Measurements from ENCODE around the gene HYAL1.

HYAL1 gene

DNA sequence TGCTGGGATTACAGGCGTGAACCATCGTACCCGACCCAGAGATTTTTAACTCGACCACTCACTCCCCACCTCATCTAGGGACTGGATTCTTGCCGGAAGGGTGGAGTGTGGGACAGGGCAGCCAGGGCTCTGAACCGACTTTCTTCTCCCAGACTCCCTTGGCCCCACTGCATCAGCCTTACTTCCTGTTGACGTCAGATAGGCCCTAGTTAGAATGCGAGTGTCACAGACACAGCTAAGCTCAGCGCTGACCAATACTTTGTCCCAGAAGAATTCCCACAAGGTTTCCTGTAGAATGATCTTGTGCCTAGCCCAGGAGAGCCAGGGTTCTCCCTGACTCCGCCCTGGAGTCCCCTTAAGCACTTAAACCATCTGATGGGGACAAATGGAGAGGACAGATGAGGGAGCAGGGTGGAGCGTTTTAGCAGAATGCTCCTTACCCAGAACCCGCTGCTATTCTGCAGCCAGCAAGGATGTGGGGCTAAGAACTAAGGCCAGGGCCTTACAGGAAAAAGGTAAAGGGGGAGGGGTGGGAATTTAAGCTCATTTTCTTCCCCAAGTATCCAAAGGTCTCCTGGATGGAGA, 30.5 kb upstream of the HYAL1 start:
- DNase-seq: no peak

DNA sequence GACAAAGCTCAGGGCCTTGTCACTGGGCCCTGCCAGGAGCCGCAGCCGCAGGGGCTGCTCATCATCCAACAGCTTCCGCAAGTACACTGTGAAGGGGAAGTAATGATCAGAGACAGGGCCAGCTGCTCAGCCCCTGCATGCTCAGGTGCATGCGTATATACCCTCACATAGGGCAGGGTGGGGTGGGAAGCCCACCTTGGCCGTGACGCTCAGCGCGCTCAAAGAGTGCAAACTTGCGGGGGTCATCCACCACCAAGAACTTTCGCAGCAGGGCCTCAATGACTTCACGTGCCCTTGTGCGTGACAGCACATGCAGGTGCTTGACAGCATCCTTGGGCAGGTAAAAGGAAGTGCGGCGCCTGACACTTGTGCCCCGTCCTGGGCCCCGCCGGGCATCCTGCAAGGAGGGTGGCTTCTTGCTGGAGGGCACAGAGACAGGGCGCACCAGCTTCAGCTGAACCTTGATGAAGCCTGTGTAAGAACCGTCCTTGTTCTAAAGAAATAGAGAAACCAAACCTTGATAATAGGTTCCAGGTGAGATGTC, 28.1 kb upstream of the HYAL1 start:
- no peak for DNase-seq

DNA sequence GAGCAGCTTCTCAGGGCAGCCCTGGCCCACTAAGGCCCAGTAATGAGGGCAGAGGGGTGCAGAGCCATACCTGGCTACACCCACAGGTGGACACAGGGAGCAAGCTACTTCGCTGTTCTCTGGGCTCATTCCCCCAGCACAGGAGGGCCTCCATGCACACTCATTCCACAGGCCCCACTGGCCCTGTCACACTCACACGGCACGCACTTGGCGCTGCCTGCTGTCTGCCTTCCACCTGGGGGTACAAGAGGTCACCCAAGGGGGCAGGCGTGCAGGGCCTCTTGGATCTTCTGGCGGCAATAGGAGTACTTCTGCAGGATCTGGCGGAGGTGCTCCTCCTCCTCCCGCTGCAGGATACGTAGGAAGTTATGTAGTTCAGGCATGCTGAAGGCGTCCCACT, 27.0 kb upstream of the HYAL1 start:
- no peak for DNase-seq

DNA sequence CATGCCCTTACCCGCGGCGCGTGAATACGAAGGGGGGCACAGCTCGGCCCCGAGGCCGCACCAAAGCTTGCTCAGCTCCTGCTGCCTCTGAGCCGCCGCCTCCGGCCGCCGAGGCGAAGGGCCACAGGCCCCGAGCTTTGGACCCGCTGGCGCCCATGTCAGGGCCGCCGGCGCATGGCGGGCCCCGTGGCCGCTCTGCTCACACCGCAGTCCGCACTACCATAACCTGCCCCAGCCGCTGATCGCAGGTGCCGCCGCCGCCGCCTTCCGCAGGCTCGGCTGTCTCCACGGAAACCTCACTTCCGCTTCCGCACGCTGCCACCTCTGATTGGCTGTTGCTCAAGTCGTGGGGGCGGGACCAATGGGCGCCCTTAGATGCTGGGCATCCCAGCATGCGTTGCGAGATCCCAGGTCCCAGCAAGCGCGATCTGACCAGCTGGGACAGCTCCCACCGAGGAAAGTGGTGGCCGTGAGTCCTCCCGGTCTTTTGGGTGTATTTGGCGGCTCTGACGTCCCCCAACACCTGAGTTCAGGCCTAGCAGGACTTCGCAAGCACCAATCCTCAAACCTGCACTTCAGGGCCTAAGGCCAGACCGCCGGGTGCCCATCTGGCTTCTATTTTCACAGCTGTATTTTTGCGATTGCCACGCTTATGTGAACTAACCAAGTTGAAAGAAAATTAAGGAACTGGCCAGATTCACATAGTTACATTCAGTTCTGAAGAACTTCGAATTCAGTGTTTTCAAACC, 24.7 kb upstream of the HYAL1 start, which contains the start of gene TUSC2:
TUSC2 (minus strand) TSS at position 281 of the 749 bp plus-strand sequence; CDS start at position 157, 124 bp downstream.
- DNase-seq: peak; percentile 61 to 85

DNA sequence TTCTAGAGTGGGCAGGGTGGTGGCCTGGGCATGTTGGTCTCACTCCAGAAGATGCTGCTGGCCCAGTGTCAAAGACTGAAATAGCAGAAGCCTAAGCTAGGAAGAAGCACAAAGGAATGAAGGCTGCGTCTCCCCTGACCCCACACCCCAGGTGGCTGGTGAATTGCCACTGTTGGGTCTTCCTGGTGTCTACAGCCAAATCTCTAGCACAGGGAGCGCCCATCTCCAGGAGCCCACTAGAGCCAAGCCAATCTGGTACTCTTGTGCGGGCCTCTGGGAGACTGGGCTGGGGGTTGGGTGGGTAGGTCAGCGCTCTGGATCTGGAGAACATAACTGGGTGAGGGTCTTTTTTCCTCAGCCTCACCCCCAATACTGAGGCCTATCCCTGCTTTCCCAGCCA, 23.8 kb upstream of the HYAL1 start:
- no peak for DNase-seq

DNA sequence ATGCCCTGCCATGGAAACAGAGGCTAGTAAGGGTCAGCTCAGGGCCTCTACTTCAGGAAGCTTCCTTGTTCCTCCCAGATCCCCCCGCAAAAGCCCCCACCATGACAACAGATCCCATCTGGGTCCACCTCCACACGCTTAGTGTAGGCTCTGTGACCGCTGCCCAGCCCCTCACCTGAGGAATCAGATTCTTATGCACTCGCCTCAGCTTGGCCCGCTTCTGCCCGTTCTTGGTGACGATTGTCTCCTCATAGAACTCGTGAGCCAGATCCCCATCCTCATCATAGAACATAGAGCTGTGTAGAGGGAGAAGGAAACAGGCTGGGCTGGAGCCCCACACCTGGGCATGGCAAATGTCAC, 22.8 kb upstream of the HYAL1 start:
- DNase-seq: no peak

DNA sequence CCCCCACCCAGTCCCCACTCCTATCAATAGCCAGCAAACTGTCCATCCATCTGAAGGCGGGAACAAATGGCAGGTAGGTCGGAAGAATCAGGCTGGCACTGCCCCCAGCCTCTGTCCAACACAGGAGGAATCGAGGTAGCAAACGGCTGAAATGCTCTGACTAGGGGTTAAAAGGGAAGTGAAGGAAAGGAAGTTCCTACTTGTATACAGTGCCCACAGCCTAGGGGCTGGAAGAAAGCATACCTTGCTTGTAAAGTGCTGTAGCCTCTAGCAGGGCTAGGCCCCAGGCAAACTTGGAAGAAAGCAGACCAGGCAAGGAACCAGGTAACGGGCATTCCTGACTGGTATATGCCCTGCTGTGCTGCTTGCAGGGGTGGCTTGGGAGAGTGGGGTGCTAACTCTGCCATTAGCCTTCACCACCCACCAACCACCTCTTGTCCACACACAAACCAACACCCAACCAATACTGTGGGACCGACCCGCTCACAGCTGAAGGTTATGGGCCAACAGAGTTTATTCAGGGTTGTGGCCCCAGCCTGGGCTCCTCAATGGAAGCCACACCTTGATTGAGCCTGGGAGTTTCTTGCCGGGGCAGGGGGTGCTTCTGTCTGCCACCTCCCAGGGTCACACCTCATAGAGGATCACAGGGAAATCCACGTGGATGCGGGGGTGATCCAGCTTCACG, 22.3 kb upstream of the HYAL1 start:
- DNase-seq: no peak

DNA sequence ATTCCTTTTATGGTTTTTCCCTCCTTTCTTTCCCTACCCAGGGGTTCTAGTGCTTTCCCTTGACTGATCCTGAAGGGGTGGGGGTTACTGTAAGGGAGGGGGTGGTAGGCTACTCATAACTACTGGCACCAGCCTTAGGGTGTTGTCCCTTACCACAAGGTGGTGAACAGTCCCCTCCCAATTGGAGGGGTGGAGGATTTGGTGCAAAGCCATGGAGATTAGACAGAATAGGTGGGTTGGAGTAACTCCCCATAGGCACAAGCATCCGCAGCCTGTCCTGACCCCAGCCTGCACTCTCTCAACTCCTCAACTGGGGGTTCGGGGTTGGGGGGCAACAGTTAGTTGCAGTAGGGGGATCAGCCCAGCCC, 21.7 kb upstream of the HYAL1 start:
- DNase-seq: no peak

DNA sequence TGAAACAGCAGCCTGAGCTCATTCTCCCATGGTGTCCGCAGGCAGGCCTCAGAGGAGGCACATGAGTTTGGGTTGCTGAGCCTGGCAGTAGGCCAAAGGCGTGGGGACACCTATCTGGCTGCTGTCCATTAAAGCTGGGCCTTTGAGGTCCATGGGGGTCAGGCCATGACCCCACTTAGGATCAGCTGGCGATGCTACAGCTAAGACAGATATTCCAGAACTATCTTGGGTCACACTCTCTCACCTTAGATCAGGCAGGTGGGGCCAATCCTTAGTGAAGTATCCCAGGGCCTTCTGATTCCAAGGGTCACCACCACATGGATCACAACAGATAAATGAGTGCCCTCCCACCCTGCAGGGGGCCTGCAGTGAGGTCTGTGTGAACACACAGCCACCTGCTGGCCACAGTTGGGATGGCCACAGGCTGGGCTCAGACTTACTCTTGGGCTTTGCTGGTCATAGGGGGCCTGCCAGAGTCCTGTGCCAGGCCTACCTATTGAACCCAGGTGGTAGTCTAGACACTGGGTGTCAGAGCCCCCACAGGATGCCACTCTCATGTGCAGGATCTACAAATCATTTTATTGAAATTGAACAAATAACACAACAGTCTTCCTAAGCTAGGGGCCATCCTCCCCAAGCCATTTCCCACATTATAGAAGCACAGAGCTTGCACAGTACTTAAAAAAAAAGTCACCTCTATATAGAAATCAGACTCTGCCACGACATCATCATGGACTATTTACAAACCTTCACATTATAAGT, 21.2 kb upstream of the HYAL1 start:
- DNase-seq: peak in 1 of 2 experiments; percentile 4

DNA sequence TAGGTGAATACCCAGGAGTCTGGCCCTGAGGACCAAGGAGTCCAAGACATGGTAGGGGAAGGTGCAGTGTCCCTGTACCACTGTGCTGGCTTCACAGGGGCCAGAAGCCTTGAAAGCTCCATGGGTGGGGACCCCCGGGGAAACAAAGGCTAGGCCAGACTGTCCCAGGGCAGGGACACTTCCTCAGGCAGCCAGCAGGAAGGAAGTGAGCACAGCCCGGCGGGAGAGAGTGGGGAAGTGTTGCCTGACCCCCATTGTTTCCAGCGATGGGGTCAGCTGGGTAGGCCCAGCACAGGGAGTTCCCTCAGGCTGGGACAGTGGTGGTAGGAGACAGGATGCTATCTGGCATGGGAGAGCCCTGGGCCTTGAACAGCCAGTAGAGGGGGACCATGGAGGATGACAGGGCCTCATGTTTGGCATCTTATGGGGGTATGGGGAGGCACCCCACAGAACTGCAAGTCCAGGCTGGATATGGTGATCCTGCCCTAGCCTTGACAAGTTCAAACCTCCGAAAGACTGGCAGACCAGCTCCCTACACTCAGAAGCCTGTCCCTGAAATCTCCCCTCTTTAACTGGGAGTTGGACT, 20.3 kb upstream of the HYAL1 start:
- no peak for DNase-seq

DNA sequence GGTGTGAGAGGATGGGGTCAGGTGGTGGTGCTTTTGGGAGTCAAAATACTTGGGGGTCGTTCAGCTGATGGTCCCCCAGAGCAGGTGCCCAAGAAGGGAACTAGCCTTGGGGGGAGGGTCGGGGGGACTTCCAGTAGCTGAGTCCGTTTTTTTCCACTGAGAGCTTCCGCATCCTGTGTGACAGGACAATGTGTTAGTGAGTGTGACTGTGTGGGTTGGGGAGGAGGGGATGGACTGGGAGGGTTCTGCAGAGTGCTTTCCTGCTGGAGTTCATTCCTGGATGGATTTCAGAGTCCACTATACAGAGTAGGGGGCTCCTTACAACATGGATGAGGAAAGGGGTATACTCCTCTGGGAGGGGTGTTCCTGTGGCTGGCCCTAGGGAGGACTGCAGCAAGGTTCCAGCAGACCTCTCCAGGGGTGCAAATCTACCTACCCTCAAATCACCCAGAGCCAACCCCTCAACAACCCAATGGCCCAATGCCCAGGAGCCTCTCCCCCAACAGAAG, 19.8 kb upstream of the HYAL1 start:
- no peak for DNase-seq

DNA sequence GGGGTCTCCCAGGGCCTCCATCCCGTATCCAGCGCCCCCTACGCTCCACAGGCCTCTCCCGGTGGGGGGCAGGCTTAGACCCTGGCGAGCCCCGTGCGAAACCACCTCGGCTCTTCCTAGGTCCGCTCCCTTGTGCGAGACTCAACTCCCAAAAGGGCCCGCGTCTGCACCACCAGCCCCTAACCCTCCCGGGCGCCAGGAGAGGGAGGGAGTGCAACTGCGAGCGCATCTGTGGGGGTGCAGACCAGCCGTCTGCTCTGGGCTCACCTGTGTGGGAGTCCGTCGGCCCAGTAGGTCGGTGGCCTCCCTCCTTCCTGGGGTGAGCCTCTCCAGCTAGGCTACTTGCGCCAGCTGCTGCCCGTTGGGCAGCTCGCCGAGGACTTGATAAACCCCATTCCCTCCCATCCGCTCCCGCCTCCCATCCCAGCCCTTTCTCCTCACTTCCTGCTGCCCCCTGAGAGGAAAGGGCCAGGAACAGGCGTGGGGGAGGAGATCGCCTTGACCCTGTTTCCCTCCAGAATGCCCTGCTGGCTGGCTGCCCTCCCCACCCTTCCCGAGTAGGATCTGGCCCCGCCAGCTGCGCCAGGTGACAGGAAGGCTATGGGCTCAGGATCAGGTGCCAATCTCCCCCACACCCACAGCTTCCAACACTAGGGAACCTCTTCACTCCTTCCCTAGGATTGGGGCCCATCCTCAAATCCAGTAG, 19.2 kb upstream of the HYAL1 start, which contains the start of gene HYAL2:
HYAL2 (minus strand) TSS at position 360 of the 706 bp plus-strand sequence. CDS start 2,256 bp downstream, outside the sequence.
- no peak for DNase-seq

DNA sequence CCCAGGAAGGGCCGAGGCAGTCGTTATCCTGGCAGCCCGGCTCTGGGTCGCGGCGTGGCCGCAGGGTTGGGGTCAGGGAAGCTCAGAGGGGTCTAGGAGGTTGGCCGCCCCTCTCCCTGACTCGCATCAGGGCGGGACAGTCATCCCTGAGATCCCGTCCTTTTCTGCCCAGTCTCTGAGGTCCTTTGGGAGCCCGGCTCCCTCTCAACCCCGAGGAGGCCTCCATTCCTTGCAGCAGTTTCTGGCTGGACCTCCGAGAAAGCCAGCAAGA, 18.7 kb upstream of the HYAL1 start:
- DNase-seq: no peak

DNA sequence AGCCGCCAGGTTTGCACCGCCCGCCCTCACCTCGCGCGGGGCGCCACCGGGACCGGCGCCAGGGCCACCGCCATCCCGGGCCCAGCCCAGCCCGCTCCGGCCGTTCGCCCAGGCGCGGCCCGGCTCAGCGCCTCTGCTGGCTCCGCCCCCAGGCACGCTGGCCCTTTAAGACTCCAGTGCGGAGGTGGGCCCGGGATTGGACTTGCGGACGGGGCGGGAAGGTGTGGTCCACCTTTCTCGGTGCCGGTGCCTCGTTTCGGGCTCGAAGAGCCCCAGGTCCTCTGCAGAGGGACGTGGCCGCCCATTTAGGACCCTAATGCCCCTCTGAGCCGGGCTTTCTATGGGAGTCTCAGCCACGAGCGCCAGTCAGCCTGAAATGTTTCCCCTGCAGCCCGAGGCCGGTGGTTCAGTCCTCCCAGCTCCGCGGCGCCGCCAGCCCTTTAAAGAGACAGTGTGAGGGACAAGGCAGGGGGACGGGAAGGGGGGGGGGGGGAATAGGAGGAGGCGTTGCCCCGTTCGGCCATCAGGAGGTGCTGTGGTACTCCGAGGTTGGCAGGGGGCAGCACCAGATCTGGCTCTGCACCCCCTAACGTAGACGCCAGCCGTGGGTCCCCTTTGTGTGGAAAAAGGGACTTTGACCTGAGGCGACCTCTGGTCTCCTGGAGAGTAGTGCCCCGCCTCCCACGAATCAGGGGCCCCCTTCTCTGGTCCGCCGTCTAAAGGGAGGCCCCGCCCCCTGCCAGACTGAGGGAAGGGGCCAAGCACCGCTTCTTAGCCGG, 18.2 kb upstream of the HYAL1 start:
- DNase-seq: peak in 1 of 2 experiments; percentile 62

DNA sequence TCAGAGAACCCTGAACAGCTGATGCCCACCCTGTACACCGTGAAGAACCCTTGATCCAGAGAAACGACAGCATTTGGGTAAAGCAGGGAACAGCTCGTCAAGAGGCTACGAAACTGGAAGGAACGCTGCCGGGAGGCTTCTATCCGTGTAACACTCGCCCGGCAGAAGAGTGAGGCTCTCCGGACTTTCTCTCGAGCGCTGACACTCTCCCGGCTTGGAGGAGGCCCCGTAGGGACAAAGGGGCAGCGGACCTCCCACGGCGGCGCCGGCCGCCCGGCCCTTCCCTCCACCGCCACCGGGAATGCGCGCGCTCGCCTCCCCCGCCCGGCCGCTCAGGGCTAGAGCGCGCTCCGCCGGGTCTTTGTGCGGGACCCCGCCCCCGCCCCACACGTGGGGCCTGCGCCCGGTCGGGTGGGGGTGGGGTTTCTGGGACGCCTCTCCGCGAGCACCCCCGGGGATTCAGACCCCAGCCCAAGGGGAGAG, 17.5 kb upstream of the HYAL1 start:
- DNase-seq: peak in 1 of 2 experiments; percentile 62

DNA sequence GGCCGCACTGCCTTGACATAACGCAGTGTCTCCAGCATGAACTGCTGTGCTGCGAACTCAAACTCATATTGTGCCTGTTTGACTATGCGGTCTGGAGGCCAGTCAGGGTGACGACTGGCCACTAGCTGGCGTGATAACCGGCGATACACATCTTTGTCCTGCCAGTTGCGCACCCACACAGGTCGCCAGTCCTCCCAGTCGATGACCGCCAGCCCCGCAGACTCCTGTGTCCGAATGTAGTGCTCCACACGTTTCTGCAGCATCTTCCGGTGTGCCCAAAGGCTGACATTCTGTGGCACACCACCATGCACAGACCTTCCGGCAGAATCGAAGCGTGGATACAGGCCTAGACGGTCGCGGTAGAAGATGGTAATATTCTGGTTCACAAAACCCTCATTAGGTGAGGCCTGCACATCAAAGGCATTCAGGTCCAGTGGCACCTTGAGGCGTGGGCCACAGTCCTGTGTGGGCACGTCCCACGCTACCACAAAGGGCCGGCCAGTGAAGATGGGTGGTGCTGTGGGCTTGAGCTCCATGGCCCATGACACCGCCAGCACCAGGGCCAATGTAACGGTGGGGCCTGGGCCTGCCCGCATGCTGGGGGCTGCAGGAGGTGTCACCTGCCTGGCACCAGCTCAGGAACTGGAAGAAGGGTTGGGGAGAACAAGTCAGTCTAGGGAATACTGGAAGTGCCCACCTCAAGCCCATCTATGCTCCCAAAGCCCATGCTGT, 16.7 kb upstream of the HYAL1 start:
- DNase-seq: no peak

DNA sequence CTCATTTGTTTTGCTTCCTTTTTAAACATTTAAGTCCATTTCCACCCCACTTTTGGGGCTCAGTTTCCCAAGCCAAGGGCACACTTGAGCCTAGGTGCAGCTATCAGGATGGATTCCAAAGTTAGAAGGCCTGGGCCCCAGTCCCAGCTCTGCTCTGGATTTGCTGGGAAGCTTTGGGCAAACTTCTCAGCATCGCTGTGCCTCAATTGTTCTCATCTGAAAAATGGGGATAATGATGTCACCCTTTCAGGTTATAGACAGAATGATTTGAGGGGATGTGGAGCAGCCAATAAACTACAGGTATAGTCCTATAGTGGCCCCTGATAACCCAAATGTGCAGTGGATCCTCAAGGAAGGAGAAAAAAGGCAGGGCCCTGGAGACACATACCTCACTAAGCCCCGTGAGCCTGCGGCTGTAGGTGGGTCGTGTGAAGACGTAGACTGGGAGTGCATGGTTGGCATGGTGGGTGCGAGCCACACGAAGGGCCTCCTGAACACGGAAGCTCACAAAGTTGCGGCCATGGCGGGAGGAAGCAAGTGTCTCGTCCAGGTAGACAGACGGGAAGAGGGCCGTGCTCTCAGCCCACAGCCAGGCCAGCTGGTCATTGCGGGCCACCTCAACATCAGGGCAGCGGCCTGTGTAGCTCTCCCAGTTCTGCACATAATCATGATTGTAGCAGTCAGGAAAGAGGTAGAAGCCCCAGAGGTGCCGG, 16.0 kb upstream of the HYAL1 start:
- no peak for DNase-seq

DNA sequence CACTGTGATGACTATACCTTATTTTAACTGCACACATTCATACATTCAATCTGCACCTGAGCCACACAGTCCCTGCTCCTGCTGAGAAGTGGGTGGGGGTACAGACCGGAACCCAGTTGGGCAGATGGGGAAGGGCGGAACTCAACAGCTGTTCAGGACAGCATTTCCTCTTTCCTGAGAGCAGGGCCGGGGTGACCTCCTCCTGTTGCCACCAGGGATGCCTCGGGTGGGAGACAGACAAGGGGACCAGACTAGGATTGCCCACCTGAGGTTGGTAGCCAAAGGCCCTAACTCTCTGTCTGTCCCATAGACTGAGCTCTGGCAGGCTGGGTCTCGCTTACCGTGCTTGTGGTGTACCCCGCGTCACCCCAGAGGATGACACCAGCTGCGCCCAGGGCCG, 15.2 kb upstream of the HYAL1 start:
- no peak for DNase-seq

DNA sequence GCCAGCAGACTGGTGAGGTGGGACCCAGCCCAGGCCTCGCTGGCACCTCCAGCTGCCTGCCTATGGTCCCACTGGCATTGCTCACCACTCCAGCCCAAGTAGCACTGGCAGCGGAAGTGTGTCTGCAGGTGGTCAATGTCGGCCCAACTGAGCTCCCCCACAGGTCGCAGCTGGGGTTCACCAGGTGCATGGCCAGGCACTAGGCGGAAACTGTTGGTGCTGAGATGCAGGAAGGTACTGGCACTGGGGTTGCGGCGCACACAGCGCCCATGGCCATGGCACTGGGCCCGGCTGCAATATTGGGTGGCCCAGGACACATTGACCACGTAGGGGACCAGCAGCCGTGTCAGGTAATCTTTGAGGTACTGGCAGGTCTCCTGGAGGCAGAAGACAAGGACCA, 14.8 kb upstream of the HYAL1 start:
- DNase-seq: no peak

DNA sequence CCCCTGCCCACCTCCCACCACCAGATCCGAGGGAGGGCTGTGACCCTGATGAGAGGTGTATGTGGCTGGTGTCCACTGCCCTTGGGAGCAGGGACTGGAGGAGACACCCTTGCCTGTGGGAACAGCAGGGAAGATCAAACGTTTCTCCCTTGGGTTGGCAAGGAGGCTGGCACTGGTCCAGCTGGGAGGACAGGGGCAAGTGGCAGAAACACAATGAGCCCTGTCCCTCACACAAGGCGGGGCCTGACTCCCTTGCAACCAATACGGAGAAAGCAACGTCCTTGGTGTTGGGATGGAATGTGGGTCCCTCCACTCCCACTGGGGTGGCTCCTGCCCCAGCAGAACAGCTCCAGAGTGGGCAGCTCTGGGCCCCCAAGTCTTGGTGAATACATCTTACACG, 13.9 kb upstream of the HYAL1 start:
- no peak for DNase-seq

All from cerebellar nuclear complex (tissue), 1 donor.